Activated T-cell treated with anti-CD3 and anti-CD28 coated beads for 4 hours (primary cell): ENCODE data around the gene PCDH12.

Source experiments
- DNase-seq: peaks from one replicate; pipeline ENCODE4 v3.0.0-alpha.2; 2020

PCDH12 gene

DNA sequence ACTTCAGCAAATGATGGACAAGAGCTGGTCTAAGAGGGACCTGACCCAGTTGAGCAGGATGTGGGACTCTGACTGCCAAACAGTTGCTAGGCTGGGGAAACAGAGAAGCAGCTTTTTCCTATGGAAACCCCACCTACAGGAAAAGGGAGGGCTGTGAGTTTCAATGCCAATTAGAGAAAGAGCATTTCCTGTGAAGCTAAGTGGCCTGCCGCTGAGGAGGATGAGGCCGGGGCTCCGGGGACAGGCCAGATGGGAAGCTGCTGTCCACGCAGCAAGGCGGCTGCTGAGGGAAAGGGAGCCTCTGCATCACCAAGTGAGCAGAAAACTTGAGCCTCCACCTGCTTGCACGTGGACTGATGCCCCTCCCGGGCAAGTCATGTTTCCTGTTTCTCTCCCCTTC lies at the start of gene PCDH12:
TSS of gene PCDH12 (minus strand) at position 90 of the 400 bp plus-strand sequence. CDS start 351 bp downstream, outside the sequence.
- no peak for DNase-seq

DNA sequence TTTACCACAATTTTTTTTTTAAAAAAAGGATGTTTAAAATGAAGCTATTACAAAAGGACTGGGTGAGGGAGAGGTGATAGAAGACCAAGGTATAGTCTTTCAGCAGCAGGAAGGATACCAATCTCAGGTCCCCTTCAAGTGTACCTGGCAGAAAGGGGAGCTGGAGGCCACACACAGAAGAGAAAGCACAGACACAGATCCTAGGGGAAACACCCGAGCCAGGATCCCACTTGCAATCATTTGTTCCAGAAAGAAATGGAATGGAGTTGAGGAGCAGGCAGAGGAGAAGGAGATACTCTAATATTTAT lies 49.2 kb upstream of the PCDH12 start:
- no peak for DNase-seq

- no peak for DNase-seq
These were observed 48.6 kb upstream of the PCDH12 start for GRCh38 chr5:142006363-142007236.

DNA sequence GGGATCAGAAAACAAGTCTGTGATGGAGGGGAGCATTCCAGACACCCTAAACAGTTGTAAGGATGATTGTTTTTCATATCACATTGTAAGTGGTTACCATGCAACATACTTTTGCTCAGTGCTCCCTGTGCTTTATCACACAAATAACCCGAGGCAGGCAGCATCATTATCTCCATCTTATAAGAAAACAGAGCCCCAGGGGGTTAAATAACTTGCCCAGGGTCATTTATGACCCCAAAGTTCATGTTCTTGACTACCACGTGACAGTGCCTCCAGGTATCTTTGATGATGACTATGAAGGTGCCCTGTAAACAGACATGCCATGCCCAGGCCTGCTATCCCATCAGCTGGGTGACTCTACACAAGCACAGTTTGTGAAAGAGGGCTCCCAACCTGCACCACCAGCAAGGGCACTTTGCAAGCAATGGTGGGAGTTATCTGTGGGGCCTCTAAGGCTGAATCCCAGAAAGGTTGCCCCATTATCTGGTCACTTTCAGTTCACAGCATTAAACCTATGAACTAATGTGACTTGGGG lies 45.3 kb upstream of the PCDH12 start:
- no peak for DNase-seq

- DNase-seq = no peak
These were observed 42.9 kb upstream of the PCDH12 start for GRCh38 chr5:142000704-142001484.

GRCh38 chr5:142000173-142000572 lies 42.2 kb upstream of the PCDH12 start:
- DNase-seq = no peak

DNA sequence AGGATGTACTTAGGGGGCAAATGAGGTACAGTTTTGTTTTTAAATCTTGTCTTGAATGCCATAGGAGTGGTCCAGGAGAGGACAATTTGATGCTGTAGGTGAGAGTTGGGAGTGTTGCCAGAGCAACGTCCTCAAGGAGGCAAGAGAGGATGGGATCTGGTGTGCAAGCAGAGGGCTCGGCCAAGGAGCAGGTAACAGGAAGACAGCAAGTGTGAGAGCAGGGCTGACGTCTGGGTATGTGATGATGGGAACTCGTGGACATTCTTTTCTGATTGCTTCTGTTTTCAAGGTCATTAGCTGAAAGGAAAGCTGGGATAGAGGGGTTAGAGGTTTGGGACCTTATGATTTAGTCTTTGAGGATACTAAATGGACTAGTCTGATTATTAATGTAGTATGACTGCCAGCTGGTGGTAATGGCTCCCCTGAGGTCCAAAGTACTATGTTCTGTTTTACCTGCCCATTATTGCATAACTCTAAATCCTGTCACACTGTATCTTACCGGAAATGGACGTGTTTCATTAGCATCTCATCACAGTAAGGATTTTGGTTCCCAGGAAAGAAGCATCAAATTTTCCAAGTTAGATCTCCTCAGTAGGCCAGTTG lies 39.5 kb upstream of the PCDH12 start:
- DNase-seq = no peak

DNA sequence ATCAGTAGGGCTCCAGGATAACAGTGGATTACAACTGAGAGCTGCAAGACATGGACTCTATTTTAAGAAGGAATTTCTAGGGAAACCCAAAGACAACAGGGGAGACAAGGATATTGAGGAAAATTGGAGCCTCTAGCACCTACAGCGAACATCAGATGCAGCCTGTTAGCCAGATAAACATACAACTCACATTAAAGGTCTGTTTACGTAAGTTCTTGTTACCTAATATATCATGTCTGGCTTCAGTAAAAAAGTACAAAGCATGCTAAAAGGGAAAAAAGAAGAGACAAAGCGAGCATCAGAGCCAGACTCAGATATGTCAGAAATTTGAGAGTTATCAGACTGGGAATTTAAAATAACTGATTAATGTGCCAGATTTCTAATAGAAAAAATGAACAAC lies 37.7 kb upstream of the PCDH12 start:
- no peak for DNase-seq

- DNase-seq = no peak
These were observed 36.6 kb upstream of the PCDH12 start for GRCh38 chr5:141994511-141995136.

GRCh38 chr5:141992349-141992963 lies 34.5 kb upstream of the PCDH12 start:
- peak; percentile 83 for DNase-seq

DNA sequence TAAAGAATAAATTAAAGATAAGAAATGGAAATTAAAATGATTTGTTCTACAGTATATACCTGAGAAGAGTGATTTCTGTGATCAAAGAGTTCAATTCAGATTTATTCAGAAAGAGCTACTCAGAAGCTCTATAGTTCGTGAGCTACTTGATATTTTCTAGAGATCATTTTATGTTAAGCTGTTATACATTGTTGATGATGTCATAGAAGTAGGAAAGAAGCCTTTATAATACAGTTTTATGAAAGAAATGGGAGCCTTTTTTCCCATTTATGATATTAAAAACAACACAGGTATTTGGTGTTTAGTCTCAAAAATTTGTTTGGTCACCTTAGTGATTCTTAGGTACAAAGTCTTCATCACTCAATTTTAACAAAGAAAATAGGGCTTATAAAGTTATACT lies 31.7 kb upstream of the PCDH12 start:
- no peak for DNase-seq

DNA sequence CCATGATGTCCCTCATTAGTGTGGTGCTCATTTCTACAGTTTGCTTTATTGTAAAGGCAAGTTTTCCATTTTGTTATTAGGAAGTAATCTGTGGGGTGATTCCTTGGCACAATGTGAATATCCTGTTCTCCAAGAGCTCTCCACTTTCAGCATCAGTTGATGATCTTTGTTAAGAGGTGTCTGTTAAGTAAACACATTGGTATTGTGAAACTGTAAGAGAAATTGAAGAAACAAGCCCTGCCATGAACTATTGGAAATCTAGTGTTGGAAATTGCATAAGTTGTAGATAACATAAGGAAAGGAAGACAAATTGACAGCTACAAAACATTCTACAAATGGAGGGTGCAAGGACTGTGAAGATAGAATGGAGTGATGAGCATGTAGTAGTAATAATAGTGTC lies 28.1 kb upstream of the PCDH12 start:
- DNase-seq = no peak

DNA sequence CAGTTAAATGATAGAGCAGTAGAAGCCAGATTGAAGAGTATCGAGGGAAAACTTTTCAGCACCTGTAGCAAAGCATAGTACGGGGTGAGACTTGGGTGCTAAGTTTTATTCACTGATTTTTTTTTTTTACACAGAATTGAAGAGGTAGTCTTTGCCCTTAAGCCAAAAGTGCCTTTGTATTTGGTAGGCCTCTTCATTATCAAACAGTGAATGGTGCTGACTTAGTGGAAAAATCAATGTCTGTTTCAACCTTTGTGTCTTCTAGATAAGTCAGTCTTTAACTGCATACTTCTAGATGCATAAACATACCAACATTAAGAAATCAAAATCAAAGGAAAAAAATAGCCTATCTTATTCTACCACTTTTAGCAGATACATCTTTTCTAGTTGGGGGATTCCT lies 24.6 kb upstream of the PCDH12 start:
- no peak for DNase-seq

DNA sequence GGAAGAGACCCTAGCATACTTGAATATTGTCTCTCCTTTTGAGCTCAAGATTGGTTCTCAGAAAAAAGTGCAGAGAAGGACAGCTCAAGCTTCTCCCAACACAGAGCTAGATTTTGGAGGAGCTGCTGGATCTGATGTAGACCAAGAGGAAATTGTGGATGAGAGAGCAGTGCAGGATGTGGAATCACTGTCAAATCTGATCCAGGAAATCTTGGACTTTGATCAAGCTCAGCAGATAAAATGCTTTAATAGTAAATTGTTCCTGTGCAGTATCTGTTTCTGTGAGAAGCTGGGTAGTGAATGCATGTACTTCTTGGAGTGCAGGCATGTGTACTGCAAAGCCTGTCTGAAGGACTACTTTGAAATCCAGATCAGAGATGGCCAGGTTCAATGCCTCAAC lies 20.4 kb upstream of the PCDH12 start:
- no peak for DNase-seq

- no peak for DNase-seq
These were observed 18.2 kb upstream of the PCDH12 start for GRCh38 chr5:141976176-141976575.

- DNase-seq = no peak
These were observed 16.0 kb upstream of the PCDH12 start for GRCh38 chr5:141973871-141974595.

DNA sequence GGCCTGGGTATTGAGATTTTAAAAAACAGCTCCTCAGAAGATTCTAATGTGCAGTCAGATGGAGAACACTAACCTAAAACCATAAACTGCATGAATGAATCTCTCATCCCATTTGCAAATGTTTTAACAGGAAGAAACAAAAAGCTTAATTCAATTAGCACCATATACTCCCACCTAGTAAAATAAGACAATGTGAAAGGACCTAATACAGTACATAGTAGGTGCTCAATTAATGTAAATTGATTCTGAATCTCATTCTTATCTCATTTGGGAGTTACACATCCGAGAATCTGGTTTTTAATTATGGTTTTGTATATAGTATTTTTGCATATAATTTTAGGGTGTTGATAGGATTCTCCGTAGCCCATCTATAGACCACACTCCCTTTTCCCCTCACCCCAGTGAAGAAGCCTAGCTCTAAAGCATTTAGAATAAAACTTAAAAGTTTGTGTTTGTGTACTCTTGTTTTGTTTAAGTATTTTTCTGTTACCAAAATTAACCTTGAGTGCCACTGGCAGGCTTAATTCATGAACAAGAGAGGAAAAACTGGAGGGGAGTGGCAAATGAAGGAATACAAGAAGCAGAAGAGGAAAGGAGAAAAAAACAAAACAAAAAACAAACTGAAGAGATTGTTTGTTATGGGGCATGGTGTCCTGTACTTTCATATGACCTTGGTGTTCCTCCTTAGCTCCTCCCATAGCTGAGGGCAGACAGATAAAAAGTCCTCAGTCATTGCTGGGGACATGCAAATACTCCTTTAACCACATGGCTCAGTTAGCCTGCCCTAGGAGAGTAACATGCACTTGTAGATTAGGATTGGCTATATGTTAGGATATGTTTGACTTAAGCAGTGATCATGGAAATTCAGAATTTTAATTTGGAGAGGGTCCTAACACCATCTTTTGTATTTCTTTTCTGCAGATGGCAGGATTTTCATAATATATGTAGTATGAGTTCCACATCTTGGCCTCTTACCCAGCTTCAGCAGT lies 12.1 kb upstream of the PCDH12 start:
- DNase-seq = no peak

GRCh38 chr5:141968914-141969608 lies 11.1 kb upstream of the PCDH12 start, which contains the start of gene RNF14:
Gene RNF14, plus strand, starts transcription at chr5:141969105. Its CDS starts 4,484 bp downstream, at chr5:141973589.
- DNase-seq = peak; percentile 81

DNA sequence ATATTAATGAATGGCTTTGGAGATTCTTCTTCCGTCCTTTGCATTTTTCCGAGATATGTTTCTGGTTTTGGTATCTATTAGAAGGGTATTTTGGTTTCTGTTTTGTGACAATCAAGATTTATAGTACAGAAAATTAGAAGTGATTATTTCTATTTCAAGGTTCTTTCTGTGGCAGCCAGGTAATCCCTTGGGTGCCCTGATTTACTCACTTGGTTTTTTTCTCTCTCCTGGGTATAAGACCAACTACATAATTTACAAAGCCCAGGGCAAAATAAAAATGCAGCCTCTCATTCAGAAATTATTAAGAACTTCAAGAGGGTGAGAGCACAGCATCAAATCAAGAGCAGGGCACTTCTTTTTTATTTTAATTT lies 8.9 kb upstream of the PCDH12 start:
- DNase-seq = no peak
